HG03558 (cell line): ENCODE measurements around the gene ME2.
"Not testable (repeated sequence)": the region's sequence is repeated elsewhere in the genome, so short reads cannot be mapped to it uniquely, and the experiment has no call there.

Source experiments
- ATAC-seq: cut with Tn5 transposase; IDR thresholded peaks from one replicate; pipeline ENCODE4 v1.9.1; 2021; ENCODE audit warnings: moderate number of reproducible peaks; ENCODE audit not compliant: unreplicated experiment; ENCODE audit errors: extremely low read depth

ME2 gene

DNA sequence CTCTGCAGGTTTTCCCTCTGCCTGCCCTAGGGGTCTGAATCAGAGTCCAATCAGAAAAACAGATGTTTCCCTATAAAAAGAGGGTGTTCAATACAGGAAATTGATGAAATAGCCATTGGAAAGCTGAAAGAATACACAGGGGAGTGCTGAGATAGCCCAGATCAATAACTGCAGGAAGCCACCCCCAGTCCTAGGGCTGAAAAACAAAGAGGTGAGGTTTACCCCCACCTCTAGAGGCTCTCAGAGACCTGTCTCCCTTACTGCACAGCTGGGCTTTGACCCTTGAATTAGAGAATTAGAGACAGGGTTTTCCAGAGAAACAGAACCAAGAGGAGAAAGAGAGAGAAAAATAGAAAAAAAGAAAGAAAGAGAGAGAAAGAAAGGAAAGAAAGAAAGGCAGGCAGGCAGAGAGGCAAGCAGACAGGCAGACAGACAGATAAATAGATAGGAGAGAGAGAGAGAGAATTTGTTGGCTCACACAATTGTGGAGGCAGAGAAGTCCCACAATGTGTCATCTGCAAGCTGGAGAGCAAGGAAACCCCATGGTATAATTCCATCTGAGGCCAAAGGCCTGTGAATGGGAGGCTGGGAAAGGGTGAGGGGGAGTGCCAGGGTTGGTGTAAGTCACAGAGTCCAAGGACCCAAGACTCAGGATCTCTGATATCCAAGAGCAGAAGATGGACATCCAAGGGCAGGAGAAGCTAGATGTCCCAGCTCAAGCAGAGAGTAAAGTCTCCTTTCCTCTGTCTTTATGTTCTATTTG, 18.9 kb upstream of the ME2 start:
- no peak for ATAC-seq

DNA sequence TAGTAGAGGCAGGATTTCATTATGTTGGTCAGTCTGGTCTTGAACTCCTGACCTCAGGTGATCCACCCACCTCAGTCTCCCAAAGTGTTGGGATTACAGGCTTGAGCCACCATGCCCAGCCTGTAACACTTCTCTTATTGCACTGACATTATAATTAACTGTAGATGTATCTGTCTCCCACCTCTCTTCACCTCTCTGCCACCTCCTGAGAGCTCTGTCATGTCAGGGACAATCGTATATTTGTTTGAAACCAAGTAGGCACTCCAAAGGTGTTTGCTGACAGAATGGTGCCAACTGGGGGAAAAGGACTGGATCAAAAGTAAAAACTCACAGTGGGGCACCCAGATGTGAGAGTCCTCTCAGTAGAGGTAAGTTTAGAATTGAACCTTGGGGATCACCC, 17.3 kb upstream of the ME2 start:
- ATAC-seq = no peak

- no peak for ATAC-seq
Observed at GRCh38 chr18:50862401-50862800, 16.5 kb upstream of the ME2 start.

- no peak for ATAC-seq
Observed at GRCh38 chr18:50863840-50864375, 15.0 kb upstream of the ME2 start.

GRCh38 chr18:50866765-50867164, 12.2 kb upstream of the ME2 start:
- no peak for ATAC-seq

- ATAC-seq = no peak
Observed at GRCh38 chr18:50869150-50869549, 9.8 kb upstream of the ME2 start.

DNA sequence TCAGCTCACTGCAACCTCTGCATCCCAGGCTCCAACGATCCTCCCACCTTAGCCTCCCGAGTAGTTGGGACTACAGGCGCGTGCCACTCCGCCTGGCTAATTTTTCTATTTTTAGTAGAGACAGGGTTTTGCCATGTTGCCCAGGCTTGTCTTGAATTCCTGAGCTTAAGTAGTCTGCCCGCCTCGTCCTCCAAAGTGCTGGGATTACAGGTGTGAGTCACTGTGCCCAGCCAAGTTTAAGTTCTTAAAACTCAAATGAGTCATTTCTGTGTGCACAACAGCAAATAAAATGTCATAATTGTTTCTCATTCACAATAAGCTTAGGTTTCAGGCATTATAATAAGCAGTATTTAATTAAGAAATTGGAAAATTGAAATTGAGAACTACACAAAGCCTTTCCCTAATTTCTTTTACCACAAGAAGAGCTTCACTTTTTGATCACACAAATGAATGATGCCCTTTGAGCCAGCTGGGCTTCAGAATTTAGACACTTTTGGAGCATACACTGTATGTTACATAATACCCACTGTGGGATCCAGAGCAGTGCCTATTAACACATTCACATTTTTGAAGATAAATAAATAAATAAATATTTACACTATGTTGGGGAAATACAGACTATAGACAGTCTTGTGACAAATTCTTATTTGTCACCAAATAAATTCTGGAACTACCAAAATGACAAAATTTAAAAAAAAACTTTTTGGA, 8.6 kb upstream of the ME2 start:
- no peak for ATAC-seq

GRCh38 chr18:50871846-50872245, 7.1 kb upstream of the ME2 start:
- ATAC-seq = no peak

DNA sequence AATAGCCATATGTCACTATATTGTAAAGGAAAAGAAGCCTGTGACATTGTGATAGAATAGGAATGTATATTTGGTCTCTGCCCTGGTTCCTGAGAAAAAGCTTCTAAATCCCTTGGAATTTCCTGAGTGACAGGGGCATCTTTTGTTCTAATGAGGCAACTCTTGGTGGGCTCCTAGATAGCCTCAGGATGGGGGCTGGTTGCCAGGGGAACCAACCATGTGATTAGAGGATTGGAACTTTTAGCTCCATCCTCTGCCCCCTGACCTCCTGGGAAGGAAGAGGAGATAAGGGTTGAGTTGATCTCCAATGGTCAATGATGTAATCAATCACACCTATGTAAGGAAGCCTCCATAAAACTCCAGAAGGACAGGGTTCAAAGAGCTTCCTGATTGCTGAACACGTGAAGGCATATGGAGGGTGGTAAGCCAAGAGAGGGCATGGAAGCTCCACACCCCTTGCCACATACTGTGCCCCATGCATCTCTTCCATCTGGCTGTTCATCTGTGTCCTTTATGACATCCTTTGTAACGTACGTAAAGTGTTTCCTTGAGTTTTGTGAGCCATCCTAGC, 2.9 kb upstream of the ME2 start:
- no peak for ATAC-seq

DNA sequence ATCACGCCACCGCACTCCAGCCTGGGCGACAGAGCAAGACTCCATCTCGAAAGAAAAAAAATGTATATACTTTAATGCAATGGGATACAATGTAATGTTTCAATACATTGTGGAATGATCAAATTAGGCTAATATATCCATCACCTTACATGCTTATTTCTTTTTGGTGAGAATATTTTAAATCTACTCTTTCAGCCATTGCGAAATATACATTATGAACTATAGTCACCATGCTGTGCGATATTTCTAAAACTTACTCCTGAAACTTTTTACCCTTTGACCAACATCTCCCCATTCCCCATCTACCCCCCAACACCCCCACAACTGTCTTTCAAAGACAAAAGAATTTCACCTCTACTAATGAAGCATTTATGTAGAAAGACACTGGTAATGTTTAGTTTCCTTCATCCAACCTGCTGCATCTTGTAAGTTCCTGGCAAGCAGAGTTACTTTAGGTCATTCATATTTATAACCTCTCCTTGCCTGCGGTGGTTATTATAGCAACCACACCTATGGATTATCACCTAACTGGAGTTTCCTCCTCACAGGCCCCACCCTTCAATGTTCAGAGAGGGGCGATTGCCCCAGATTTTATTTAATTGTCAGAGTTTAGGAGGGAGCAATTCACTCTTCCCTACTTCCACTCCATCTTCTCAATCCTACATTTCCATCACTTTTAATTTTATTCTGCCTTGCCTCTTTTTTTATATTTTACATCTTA, 1.2 kb upstream of the ME2 start:
- no peak for ATAC-seq

- ATAC-seq = no peak
Observed at GRCh38 chr18:50879302-50880118, 592 bp downstream of the ME2 start.

DNA sequence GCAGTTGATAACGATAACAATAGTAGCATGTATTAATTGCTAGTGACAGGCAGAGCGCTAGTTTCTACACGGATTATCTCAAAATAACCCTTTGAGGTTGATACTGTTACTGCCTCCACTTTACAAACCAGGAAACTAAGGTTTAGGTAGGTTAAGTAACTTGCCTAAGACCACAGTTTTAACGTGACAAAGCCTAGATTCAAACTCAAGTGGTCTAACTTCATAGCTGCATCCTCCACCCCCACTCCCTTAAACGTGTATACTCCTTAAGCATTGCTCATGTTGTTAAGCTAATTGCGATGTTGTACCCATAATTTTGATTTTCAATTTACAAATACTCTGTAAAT, 1.2 kb downstream of the ME2 start:
- ATAC-seq = no peak

DNA sequence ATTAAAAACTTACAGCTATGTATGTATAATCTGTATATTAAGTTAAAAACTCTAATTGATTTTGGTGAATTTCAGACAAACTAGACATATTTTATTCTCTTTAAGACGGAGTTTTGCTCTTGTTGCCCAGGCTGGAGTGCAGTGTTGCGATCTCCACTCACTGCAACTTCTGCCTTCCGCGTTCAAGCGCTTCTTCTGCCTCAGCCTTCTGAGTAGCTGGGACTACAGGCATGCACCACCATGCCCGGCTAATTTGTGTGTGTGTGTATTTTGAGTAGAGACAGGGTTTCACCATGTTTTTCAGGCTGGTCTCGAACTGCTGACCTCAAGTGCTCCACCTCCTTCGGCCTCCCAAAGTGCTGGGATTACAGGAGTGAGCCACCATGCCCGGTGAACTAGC, 2.0 kb downstream of the ME2 start:
- ATAC-seq = not testable (repeated sequence)

- ATAC-seq = no peak
Observed at GRCh38 chr18:50886929-50887328, 8.0 kb downstream of the ME2 start.

GRCh38 chr18:50895350-50896045, 16.6 kb downstream of the ME2 start:
- no peak for ATAC-seq

GRCh38 chr18:50896093-50896492, 17.2 kb downstream of the ME2 start:
- ATAC-seq = no peak

GRCh38 chr18:50898919-50899318, 20.0 kb downstream of the ME2 start:
- ATAC-seq = no peak

DNA sequence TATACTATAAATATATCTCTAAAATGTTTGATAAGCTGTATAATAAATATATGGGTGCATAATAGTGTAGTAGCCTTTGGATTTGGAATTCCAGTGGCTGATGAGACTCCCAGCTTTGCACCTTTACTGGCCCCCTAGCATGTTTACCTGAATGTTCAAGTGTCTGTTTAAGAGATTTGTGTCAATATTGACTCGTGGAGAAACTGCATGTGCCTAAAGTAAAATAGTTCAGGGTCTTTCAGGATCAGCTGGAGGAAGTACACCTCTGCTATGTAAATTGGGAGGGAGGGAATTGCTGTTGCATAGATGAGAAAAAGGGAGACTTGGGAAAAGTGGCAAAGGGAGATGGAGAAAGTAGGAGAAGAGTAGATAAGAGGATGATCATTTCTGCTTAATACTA, 23.9 kb downstream of the ME2 start:
- ATAC-seq = no peak

DNA sequence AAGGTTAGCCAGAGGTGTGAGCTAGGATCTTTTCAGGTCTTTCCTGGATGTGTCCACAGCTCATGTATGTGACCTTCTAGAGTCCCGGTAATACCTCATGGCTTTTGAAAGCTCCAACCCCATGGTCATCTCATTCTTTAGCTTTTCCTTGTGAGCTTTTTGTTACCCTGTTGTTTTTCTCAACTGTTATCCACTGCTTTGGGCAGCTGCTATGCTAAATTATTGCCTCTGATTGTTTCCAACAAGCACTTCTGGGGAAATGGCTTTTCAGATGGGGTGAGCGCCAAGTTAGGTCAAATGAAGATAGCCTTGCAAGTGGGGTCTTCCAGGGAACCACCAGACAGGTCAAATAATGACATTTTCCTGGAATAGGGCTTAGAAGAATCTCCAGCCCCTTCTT, 27.9 kb downstream of the ME2 start:
- no peak for ATAC-seq
